Fibroblast of lung (primary cell): ENCODE measurements around the gene TF.

Experiments
- EZH2 ChIP-seq: IDR thresholded peaks from 2 replicates; pipeline ENCODE4 v1.5.1; 2012; ENCODE audit warnings: low read length, control low read depth, mild to moderate bottlenecking; ENCODE audit errors: missing control alignments
- TF ChIP-seq, protein P1 (sequence below), 2 donors: IDR thresholded peaks in 1 of 2; conservative IDR thresholded peaks in 1 of 2; 1 replicate in 1 of 2; 2 replicates in 1 of 2; pipeline ENCODE4 v1.5.1; 2011 to 2012; ENCODE audit warnings: low read length in 2 of 2, control low read depth in 1 of 2, inconsistent platforms in 1 of 2, low read depth in 1 of 2, mild to moderate bottlenecking in 1 of 2

DNA sequence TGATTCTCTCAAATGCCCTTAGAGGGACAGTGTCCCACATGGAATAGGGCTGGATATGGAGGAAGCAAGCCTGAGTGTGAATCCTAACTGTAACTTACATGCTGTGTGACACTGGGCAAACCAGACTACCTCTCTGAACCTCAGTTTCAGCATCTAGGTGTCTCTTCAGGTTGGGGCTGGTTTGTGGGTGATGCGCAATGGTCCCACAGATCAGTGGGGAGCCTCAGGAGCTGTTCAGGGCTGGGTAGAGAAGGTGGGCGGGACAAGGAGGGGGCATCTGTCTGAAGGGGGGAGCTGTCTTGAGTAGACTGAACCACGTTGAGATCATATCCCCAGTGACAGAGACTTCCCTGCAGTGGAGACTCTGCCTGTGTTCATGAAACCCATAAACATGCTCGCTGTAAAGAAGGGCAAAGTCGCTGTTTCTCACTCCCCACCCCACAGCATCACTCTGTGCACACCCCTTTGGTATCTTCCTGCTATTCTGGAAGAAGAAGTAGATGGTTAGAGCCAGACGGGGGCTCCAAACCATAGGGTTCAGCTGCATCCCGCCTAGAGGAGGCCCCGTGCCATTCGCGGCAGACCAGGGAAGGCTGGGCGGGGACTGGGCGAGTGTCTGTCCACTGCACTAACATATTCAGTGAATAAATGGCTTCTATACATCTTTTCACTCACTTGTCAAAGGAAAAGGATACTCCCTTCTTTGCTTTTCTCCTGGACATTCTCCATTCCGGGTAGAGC, 87.9 kb downstream of the TF start:
- TF ChIP-seq, protein P1, sequence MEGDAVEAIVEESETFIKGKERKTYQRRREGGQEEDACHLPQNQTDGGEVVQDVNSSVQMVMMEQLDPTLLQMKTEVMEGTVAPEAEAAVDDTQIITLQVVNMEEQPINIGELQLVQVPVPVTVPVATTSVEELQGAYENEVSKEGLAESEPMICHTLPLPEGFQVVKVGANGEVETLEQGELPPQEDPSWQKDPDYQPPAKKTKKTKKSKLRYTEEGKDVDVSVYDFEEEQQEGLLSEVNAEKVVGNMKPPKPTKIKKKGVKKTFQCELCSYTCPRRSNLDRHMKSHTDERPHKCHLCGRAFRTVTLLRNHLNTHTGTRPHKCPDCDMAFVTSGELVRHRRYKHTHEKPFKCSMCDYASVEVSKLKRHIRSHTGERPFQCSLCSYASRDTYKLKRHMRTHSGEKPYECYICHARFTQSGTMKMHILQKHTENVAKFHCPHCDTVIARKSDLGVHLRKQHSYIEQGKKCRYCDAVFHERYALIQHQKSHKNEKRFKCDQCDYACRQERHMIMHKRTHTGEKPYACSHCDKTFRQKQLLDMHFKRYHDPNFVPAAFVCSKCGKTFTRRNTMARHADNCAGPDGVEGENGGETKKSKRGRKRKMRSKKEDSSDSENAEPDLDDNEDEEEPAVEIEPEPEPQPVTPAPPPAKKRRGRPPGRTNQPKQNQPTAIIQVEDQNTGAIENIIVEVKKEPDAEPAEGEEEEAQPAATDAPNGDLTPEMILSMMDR (conservative IDR thresholded peaks at IDR 0.05 in 1 of 2, IDR thresholded peaks at IDR 0.05 in 1 of 2; ENCODE audit: low read depth in 1 of 2, low read length in 2 of 2) = no peak
- no peak for TF ChIP-seq EZH2
